Ammon's horn (tissue), 1 donor: ENCODE data around the gene ADGRL3.

ENCODE experiments used
- DNase-seq: peaks from one replicate; pipeline ENCODE4 v3.0.0-alpha.2; 2016; ENCODE audit warnings: low spot score

The ADGRL3 gene

DNA sequence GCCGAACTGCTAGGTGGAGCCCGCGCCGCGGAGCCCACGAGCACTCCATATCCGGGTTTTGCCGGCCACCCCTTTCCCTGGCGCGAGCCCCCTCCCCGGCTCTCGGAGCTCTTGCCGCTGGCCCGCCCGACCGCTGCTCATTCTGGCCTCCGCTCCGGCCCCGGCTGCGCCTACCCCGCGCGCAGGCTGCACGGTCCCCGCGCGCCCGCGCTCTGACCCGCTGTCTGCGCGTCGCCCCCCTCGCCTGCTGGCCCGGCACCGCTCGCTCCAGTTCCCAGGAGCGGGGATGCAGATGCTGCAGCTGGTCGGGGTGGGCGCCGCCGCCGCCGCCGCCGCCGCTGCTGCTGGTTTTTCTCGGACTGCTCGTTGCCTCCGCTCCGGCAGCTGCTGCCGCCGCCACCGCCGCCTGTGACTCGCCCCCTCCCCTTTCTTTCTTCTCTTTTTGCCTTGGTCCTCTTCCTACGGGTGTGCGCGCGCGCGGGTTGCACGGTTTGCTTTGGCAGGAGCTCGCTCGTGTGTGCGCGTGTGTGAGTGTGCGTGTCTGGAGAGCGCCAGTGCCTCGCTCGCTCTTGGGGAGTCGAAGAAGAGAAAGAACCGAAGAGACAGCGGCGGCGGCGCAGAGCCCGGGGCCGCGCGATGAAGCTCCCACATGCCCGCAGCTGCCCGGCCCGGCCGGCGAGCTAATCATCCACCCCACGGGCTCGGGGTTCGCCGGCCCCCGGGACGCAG lies at the start of gene ADGRL3:
Gene ADGRL3, plus strand, starts transcription at position 140 of the 729 bp plus-strand sequence.
- DNase-seq: peak; percentile 70

DNA sequence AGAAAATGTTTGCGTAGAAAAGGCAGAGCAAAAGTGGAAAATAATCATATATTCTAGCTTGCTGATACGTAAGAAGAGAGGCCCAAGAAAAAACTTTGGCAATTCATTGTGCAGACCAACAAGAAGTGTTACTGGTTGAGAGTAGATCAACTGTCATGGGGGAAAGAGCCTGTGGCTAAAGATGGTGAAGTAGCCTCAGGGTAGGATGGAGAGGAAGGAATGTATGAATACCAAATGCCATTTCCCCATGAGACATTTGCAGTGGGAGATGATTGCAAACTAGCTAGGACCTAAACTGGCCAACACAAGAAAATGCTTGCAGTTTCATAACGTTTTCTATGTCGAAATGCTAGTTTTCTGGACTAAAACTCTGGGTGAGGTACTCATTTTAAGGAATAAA lies 47.7 kb upstream of the ADGRL3 start:
- no peak for DNase-seq

DNA sequence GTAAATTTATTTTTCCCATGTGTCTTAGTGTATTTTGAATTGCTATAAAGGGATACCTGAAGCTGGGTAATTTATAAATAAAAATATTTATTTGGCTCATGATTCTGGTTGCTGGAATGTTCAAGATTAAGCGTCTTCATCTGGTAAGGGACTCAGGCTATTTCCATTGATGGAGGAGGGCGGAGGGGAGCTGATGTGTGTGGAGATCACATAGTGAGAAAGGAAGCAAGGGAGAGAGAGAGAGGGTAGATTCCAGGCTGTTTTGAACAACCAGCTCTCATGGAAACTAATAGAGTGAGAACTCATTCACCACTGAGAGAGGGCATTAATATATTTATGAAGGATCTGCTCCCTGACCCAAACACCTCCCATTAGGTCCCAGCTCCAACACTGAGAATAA lies 39.6 kb upstream of the ADGRL3 start:
- DNase-seq: no peak

DNA sequence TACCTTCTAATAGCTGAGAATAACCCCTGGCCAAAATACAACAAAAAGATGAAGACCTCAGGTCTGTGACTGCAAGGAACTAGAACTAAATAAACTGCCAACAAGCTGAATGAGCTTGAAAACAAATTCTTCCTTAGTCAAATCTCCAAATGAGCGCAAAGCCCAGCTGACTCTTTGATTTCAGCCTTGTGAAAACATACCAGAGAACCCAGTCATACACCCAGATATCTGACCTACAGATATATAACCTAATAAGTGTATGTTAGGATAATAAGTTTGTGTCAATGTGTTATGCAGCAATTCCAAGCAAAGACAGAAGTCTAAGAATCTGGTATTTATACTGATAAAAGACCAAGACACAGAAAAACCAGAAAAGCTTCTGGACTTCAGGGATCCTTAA lies 38.0 kb upstream of the ADGRL3 start:
- no peak for DNase-seq

DNA sequence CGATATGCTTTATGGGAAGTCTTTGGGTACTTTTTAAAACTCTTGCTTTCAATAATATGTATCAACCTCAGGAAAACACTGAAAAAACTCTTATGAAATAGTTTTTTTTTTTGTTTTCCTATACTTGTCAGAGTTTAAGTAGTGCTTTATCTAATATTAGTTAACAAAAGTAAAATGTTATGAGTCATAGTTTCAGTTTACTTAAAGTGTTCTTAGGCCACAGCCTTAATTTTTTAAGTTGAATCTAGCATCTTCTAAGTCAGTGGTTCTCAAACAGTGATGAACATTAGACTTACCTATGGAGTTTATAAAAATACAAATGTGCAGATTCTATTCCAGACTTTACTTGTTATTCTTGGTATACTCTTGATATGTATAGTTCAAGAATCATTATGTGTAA lies 26.3 kb upstream of the ADGRL3 start:
- DNase-seq: no peak

DNA sequence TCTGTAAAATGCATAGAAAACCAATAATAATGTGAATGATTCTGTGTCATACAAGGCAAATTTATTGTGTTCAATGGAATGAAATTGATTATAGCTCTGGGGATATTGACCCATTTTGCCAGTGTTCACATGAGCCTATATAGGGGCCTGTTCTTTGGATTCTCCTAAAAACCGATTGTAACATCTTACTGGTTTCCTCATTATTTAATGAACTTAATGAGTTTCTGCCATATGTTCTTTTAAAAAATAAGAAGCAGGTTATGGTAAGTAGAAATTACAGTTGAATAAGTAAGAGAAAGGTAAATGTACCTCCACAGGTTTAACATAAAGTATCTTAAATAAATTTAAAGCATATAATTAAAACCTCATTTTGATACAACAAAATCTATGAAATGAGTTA lies 24.6 kb upstream of the ADGRL3 start:
- DNase-seq: no peak

DNA sequence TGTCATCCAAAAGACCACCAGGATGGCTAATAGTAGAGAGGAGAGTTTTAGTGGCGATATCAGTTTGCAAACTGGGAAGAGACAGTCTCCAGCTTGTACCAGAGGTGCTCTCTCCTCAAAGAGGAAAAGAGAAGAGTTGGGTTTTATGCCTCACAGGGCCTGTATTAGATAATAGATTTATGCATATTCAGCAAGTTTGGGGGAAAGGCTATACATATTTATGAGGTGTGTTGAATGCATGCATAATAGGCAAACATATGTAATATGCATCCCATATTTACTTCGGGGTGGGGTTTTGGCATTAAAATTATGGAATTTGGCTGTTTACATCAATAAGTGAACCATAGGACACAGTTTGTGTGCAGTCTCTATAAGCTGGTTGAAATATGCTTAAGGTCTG lies 22.8 kb upstream of the ADGRL3 start:
- DNase-seq: no peak

DNA sequence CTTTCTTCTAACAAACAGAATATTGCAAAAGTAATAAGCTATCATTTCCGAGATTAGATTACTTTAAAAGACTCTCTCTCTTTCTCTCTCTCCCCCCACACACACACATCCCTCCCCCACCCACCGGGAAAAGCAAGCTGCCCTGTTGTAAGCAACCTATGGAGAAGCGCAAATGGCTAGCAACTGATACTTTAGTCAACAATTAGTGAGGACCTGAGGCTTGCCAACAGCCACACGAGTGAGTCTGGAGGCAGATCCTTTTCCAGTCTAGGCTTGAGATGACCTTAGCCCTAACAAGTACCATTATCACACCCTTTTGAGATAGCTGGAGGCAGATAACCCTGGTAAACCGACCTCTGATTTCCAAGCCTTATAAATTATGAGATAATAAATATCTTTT lies 19.7 kb upstream of the ADGRL3 start:
- DNase-seq: no peak

DNA sequence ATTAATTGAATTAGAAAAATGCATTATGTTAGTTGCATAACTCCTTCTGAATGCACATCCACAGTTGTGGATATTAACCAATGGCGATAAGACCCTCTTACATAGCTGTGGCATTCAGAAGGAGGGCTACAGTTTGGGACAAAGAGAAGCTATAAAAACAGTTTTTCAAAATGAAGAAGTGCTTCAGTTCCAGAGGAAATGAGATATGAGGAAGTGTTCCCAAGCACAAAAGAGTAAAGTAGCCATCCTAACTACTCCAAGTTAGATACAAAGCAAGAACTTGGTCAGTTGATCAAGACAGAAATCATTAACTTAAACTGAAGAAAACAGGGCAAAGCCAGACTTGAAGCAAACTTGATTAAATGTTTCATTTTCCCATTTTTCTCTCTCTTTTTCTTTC lies 17.2 kb upstream of the ADGRL3 start:
- no peak for DNase-seq

DNA sequence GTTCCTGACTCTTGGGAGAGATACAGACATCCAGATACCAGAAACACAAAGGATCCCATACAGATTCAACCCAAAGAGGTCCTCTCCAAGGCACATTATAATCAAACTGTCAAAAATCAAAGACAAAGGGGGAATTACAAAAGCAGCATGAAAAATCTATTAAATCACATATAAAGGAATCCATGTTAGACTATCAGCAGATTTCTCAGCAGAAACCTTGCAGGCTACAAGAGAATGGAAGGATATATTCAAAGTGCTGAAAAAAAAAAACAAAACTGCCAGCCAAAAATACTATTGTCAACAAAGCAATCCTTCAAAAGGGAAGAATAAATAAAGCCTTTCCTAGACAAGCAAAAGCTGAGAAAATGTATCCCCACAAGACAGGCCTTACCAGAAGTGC lies 14.8 kb upstream of the ADGRL3 start:
- no peak for DNase-seq

DNA sequence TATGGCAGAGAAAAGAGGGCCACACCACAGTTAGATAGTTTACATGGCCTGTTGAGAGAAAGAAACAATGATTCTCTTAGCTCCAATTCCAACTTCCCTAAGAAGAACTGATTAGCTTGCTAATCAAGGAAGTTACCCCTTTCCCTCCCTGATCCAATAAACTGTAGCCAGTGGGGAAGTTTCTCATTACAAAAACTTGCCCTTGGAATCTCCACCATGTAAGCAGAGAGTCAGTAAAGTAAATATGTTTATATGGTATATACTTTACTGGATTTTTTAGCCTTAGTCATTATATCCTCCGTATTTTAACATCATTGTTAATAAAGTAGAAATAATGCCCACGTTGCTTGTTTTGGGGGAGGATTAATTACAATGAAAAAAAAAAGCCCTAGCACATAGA lies 7.7 kb upstream of the ADGRL3 start:
- DNase-seq: no peak

DNA sequence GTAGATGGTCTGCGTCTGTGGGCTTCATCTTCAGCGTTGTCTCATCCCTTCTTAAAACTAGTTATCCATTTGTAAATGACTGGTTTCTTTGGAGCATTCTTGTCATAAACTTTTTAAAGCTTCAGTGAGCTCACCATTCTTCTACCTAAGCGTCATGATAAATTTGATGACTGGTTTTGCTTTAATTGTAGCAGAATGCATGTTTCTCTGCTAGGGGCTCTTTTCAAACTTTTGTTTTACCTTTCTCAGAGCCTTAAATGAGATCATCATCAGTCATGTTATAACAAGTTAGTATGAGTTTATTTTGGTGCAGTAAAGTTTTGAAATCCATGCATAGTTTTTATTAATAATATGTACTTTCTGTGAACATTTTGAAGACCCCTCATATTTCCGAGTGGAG lies 6.3 kb upstream of the ADGRL3 start:
- DNase-seq: no peak

DNA sequence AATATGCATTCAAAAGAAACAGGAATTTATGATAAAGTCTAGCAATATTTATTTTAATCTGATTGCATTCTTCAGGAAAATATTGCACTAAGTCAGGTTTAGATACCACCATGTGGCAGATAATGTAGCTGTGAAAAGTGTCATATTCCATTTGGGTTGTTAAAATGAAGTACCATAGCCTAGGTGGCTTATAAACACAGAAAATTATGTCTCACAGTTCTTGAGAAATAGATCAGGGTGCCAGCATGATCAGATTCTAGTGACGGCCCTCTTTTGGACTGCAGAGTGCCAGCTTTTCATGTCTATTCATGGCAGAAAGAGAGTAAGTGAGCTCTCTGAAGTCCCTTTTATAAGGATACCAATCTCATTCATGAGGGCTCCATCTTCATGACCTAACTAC lies 5.6 kb upstream of the ADGRL3 start:
- no peak for DNase-seq

DNA sequence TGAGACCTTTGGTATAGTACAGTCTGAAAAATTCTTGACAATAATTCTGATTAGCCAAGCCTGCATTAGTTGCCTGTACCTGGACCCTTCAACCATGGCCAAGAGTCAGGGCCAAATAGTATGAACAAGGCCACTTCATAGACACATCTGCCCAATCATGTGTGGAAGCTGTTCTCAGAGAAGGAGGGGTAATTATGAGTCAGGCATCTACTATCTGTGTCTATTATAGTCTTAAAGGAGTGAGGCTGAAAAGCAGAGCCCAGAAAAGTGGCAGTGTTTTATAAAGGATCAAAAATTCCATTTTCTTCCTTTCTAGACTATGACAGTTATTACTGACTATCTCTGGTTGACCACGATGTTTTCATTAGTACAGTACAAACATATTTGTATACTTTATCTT lies 5.0 kb upstream of the ADGRL3 start:
- no peak for DNase-seq

DNA sequence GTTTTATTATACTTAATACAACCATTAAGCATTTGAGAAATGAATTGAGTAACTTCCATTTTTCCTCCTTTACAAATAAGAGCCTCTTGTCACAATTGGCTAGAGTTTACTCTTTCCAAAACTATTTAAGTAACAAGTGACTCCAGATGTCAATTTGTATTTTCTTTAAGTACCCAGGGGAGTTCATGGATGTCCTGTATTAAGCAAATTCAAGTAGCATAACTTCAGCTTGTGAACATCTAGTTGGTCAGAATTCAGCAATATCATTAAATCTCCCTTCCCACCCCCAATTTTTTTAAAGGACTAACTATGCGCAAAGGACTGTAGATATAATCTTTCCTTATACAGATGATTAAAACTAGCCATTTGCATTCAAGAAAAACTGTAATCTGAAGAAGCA lies 1.4 kb upstream of the ADGRL3 start:
- no peak for DNase-seq

DNA sequence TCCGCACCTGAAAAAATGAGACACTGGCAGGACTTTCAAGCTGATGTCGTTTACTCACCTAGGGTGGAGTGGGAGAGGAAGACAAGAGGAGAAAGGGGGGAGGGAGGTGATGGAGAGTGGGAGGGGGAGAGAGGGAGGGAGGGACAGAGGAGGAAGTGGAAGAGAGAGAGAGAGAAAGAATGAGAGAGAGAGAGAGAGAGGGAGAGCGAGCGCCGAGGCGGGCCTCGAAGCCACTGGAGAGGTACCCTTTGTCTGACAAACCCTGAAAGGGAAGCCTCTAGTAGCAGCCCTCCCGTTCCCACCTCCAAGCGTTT lies 296 bp upstream of the ADGRL3 start:
- DNase-seq: no peak

DNA sequence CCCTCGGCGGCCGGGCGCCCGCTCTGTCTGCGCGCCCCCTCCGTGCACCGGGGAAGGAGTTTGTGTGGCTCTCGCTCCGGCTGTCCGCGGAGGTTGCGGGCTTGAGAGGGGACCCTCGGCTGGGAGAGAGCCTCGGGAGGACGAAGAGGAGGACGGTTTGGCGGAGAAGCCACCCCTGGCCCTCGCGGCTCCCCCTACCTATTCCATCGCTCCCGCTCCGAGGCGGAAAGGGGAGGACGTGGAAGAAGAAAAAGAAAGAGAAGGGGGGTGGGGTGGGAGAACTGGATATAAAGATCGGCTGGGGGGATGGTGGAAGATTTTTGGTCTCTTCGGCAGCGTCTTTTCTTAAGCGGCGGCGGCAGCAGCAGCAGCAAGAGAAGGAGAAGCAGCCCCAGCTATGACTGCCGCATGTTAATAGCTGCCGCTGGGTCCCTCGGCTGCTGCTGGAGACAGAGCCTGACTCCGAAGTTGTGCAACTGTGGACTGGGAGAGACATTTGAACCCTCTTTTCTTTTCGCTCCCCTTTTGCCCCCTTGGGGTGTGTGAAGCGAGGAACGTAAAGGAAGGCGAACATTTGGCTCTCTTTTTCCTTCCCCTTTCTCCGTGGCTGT lies 895 bp downstream of the ADGRL3 start:
- peak; percentile 65 for DNase-seq

DNA sequence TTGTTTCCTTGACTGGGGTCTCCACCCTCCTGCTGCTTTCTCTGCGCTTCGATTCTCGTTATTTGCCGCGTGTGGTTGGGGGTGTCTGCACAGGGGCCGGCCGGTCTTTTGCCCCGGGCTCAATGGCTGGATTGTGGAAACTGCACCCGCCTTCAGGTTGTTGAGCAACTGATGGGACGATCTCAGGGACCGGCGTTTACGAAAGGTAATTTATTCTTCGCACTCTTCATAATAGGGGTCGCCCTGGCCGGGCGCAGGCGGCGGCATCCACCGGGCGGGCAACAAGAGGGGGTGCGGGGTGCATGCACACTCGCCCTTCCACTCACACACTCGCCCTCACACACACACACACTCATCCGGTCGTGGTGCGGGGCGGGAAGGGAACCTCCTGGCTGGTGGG lies 1.4 kb downstream of the ADGRL3 start:
- DNase-seq: no peak

DNA sequence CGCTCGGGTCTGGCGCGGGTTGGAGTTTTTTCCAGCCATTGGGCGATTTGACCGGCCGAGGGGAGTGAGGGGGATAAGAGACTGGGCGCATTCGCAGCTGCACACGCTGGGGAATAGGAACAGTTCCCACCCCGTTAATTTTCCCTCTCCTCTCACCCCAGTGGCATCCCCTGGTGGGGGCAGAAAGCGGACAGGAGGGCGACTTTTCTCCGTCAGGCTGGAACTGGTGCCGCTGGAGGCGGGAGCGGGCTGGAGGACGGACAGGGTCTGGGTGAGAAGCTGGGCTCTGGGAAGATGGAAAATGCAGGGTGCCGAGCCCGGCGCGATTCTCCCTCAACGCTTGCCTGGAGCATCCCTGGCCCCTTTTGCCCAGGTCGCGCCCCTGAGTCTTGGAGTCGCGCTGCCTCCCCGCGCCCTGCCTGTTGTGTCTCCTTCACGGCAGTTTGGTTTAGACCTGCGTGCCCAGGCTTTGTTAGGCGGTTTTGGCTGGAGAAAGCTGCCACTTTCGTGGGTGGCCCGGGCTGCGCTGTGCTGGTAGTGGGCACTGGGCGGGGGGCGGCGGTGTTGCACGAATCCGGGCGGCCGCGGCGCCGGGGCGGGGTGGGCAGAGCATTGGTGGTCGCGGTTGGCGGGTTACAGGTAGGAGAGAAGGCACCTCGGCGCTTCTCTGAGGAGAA lies 2.0 kb downstream of the ADGRL3 start:
- peak; percentile 57 for DNase-seq

DNA sequence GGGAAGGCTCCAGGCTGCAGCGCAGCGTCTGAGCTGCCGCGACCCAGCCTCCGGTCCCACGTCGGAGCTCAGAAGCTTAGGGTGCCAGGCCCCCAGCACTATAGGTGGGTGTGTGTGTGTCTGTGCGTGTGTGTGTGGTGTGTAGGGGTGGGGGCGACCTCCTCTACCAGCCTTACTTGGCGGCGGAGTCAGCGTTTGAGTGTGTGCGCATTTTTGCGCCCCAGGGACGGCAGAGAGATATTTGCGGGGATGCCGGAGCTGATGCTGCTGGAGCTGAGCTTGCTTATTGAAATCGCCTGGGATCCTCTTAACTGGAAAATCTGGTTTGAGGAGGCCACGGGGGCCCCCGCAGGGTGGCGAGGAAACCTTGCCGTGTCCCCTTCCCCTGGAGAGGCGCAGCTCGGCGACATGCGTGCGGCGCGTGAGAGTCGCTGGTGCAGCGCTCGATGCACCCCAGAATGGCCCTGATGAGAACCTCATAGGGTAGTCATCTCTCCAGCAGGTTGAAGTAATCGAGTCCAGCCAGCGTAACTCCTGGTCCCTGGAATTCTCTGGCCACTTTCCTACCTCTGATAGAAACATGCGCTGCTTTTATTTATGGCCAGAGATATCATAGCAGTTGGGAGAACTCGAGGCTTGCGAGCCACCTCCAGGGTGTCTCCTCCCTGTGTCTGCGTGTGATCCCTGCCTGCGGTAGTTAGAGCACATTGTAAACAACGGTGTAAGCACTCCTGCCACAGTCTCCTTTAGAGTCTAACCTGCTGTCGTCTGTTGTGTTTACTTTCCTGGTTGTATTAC lies 2.7 kb downstream of the ADGRL3 start:
- peak; percentile 54 for DNase-seq

DNA sequence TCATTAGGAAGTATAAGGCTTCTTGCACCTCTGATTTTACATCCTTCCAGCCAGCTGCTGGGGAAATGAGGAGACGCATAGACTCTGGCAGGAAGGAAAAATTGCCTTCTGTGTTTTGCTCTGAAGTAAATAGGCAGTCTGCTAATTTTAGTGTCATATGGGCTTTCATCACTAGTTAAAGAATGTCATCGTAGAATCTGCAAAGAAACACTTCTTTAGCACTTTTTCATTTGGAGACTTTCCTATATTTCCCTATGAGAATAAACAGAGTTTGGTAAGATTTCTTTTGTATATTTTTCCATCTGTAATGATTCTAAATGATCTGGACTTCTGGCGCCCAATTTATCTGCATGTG lies 3.3 kb downstream of the ADGRL3 start:
- no peak for DNase-seq

DNA sequence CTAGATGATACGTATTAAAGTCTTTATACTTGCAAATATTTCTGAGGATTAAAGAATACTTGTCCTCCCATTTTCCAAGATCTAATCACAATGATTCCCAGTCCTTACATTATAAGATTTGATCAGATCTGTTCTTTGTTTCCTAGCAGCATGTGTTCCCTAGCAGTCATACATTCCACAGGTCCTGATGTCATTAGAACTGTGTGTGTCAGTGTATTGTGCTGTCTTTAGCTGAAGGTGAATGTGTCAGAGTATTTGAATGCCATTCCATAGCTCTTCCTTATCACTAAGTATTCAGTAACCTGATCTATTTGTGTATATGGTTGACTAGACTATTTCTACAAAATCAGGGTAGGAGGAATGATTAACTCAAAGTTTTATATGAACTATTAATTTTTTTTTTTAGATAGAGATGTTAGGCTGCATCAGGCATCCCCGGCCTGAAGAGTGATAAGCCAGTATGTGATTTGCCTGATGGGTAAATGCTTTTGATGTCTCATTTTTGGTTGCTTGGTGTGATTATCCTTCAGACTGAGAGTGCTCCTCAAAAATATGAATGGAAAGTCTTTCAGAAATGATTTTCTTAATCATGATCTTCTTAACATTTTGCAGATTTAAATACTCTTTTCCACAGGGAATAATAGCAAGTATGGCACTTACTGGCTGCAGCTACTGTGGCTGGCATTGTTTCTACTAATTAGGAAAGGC lies 4.4 kb downstream of the ADGRL3 start:
- DNase-seq: no peak
